HepG2 (cell line): Measurements from ENCODE around the gene CALR. TPM values are rescaled to one million over a fixed set of nuclear protein-coding genes. Genes with fewer than 3 reads are reported as not detected.

ENCODE experiments used
- BCL6 ChIP-seq: IDR thresholded peaks from 2 replicates; pipeline ENCODE4 v1.6.1; 2016; ENCODE audit warnings: missing genetic modification reagents, missing compliant biosample characterization
- FOSL2 ChIP-seq: sonication (generic); formaldehyde crosslinking; IDR thresholded peaks from 2 replicates; pipeline ENCODE4 v1.4.0; 2020; ENCODE audit warnings: missing genetic modification reagents
- GPN1 ChIP-seq: sonication (generic); formaldehyde crosslinking; IDR thresholded peaks from 2 replicates; pipeline ENCODE4 v1.5.1; 2020; ENCODE audit warnings: missing genetic modification reagents, borderline replicate concordance
- IRF2 ChIP-seq: IDR thresholded peaks from 2 replicates; pipeline ENCODE4 v1.6.1; 2018; ENCODE audit warnings: missing genetic modification reagents, missing compliant biosample characterization
- JUN ChIP-seq: sonication (generic); formaldehyde crosslinking; IDR thresholded peaks from 2 replicates; pipeline ENCODE4 v1.4.0; 2020; ENCODE audit warnings: mild to moderate bottlenecking, missing genetic modification reagents
- JUND ChIP-seq: sonication (generic); formaldehyde crosslinking; IDR thresholded peaks from 2 replicates; pipeline ENCODE4 v1.8.0; 2022; ENCODE audit warnings: mild to moderate bottlenecking, missing genetic modification reagents
- KDM4B ChIP-seq: sonication (generic); formaldehyde crosslinking; IDR thresholded peaks from 2 replicates; pipeline ENCODE4 v1.4.0; 2020; ENCODE audit warnings: missing genetic modification reagents
- MAX ChIP-seq: IDR thresholded peaks from 2 replicates; pipeline ENCODE4 v1.6.1; 2012; ENCODE audit warnings: inconsistent platforms
- MED1 ChIP-seq: sonication (generic); formaldehyde crosslinking; IDR thresholded peaks from 2 replicates; pipeline ENCODE4 v1.4.0; 2020; ENCODE audit warnings: missing genetic modification reagents
- MXD3 ChIP-seq: IDR thresholded peaks from 2 replicates; pipeline ENCODE4 v1.6.1; 2016; ENCODE audit warnings: mild to moderate bottlenecking, missing biosample characterization, missing genetic modification reagents
- SMAD1 ChIP-seq: sonication (generic); formaldehyde crosslinking; IDR thresholded peaks from 2 replicates; pipeline ENCODE4 v1.4.0; 2020; ENCODE audit warnings: missing genetic modification reagents, low read depth, mild to moderate bottlenecking, borderline replicate concordance
- TBX3 ChIP-seq: fragments of 450-650 bp; IDR thresholded peaks from 2 replicates; pipeline ENCODE4 v1.6.1; 2017; ENCODE audit warnings: antibody characterized with exemption, mild to moderate bottlenecking, inconsistent platforms, borderline replicate concordance
- ZBTB38 ChIP-seq: sonication (generic); formaldehyde crosslinking; IDR thresholded peaks from 2 replicates; pipeline ENCODE4 v1.5.1; 2020; ENCODE audit warnings: mild to moderate bottlenecking, missing genetic modification reagents
- ZFP37 ChIP-seq: sonication (generic); formaldehyde crosslinking; IDR thresholded peaks from 2 replicates; pipeline ENCODE4 v1.4.0; 2020; ENCODE audit warnings: missing genetic modification reagents, borderline replicate concordance
- ZFY ChIP-seq: sonication (generic); formaldehyde crosslinking; IDR thresholded peaks from 2 replicates; pipeline ENCODE4 v1.4.0; 2020; ENCODE audit warnings: missing genetic modification reagents
- ZNF17 ChIP-seq: sonication (generic); formaldehyde crosslinking; IDR thresholded peaks from 2 replicates; pipeline ENCODE4 v1.5.0; 2020; ENCODE audit warnings: mild to moderate bottlenecking, missing genetic modification reagents
- ZNF558 ChIP-seq: sonication (generic); formaldehyde crosslinking; IDR thresholded peaks from 2 replicates; pipeline ENCODE4 v1.9.0; 2022; ENCODE audit warnings: mild to moderate bottlenecking, missing genetic modification reagents, borderline replicate concordance
- ZNF562 ChIP-seq: sonication (generic); formaldehyde crosslinking; IDR thresholded peaks from 2 replicates; pipeline ENCODE4 v1.8.0; 2022; ENCODE audit warnings: missing genetic modification reagents, borderline replicate concordance
- ZNF768 ChIP-seq: sonication (generic); formaldehyde crosslinking; IDR thresholded peaks from 2 replicates; pipeline ENCODE4 v1.4.0; 2020; ENCODE audit warnings: missing genetic modification reagents
- ZNF883 ChIP-seq: sonication (generic); formaldehyde crosslinking; IDR thresholded peaks from 2 replicates; pipeline ENCODE4 v1.5.1; 2020; ENCODE audit warnings: mild to moderate bottlenecking, missing genetic modification reagents; ENCODE audit errors: not compliant biosample characterization
- ZSCAN12 ChIP-seq: sonication (generic); formaldehyde crosslinking; IDR thresholded peaks from 2 replicates; pipeline ENCODE4 v1.9.0; 2021; ENCODE audit warnings: mild to moderate bottlenecking, missing genetic modification reagents
- polyA plus RNA-seq, 8 experiments: library from polyadenylated mRNA; depleted of rRNA in 3 of 8; stranded (reverse) in 7 of 8; unstranded in 1 of 8; fragments of >200 nt; fragmentation: Illumina TruSeq in 4 of 8; extraction: Trizol in 4 of 8; gene quantifications; 2 replicates each; pipeline versions ENCODE4 v1.2.1 to v1.2.3, GENCODE V29; 2011 to 2016; ENCODE audit warnings: low read depth in 4 of 8, missing spikeins in 1 of 8, mixed read lengths in 1 of 8; ENCODE audit not compliant: insufficient read depth in 1 of 8
- total RNA-seq, 5 experiments: library from RNA; depleted of rRNA; stranded (reverse); fragments of >200 nt; fragmentation: Illumina TruSeq; extraction: Trizol; gene quantifications; 2 replicates each; pipeline ENCODE4 v1.2.3, GENCODE V29; 2016; ENCODE audit warnings: low read depth in 1 of 5
- TF ChIP-seq, protein P1 (sequence below): IDR thresholded peaks from 2 replicates; pipeline ENCODE4 v1.6.1; 2016
- TF ChIP-seq, protein P2 (sequence below), 2 experiments: sonication (generic) in 1 of 2; formaldehyde crosslinking in 1 of 2; IDR thresholded peaks; 2 replicates each; pipeline versions ENCODE4 v1.4.0 to v1.6.1; 2018 to 2020; ENCODE audit warnings: missing genetic modification reagents in 2 of 2, borderline replicate concordance in 1 of 2, low read depth in 1 of 2, mild to moderate bottlenecking in 1 of 2, missing biosample characterization in 1 of 2
- TF ChIP-seq, protein P3 (sequence below): IDR thresholded peaks from 2 replicates; pipeline ENCODE4 v1.6.1; 2016; ENCODE audit warnings: control low read depth
- TF ChIP-seq, protein P4 (sequence below): sonication (generic); formaldehyde crosslinking; IDR thresholded peaks from 2 replicates; pipeline ENCODE4 v1.9.0; 2021; ENCODE audit warnings: missing genetic modification reagents, mild to moderate bottlenecking, borderline replicate concordance

CALR gene
- total and polyA plus RNA-seq, 2 of the 13 experiments (the other 11 are each of a cell fraction or from before 2014, with no cell fraction given): 898 to 934 TPM

DNA sequence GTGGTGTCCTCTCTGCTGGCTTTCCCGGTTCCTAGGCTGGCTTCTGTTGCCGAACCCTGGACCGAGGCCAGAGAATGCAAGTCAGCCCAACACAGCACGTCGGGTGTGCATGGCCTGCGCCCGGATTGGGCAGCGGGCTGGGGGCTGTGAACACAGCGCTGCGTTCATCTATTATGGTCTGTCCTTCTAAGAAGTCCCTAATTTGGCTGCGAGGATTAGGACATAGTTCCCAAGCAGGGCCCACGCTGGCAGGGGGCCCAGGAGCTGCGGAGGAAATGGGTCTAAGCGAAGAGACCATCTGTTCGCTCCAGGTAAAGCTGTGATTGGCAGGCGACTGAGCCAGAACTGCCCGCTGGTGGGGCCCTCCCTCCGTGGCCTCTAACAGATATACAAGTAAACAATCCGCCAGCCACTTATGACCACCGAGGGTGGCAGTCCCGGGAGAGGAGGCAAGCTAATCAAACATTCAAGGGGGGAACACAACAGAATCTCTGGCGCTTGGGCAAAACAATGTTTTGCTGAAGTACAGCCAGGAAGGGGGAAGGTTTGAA, 25.3 kb upstream of the CALR start (continued):
- TF ChIP-seq ZNF558 (CRISPR knock-in tag): no peak
- TF ChIP-seq GPN1 (CRISPR knock-in tag): no peak
- TF ChIP-seq, protein P1, sequence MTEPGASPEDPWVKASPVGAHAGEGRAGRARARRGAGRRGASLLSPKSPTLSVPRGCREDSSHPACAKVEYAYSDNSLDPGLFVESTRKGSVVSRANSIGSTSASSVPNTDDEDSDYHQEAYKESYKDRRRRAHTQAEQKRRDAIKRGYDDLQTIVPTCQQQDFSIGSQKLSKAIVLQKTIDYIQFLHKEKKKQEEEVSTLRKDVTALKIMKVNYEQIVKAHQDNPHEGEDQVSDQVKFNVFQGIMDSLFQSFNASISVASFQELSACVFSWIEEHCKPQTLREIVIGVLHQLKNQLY (CRISPR knock-in tag): peak; percentile 84
- peak; percentile 45; the same call in 1 of the 2 replicates for TF ChIP-seq BCL6 (CRISPR knock-in tag)
- TF ChIP-seq MED1 (CRISPR knock-in tag): peak; percentile 22; the same call in 1 of the 2 replicates
- TF ChIP-seq KDM4B: no peak
- no peak for TF ChIP-seq ZNF17 (CRISPR knock-in tag)
- TF ChIP-seq ZNF562 (CRISPR knock-in tag): no peak
- TF ChIP-seq IRF2: 0 out of 2 replicates have a peak, but pooled peaks have one; percentile 54
- no peak for TF ChIP-seq ZNF883 (CRISPR knock-in tag)
- TF ChIP-seq MXD3 (CRISPR knock-in tag): peak; percentile 41; the same call in 1 of the 2 replicates
- TF ChIP-seq ZSCAN12 (CRISPR knock-in tag): no peak
- TF ChIP-seq, protein P2, sequence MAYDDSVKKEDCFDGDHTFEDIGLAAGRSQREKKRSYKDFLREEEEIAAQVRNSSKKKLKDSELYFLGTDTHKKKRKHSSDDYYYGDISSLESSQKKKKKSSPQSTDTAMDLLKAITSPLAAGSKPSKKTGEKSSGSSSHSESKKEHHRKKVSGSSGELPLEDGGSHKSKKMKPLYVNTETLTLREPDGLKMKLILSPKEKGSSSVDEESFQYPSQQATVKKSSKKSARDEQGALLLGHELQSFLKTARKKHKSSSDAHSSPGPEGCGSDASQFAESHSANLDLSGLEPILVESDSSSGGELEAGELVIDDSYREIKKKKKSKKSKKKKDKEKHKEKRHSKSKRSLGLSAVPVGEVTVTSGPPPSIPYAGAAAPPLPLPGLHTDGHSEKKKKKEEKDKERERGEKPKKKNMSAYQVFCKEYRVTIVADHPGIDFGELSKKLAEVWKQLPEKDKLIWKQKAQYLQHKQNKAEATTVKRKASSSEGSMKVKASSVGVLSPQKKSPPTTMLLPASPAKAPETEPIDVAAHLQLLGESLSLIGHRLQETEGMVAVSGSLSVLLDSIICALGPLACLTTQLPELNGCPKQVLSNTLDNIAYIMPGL (CRISPR knock-in tag; IDR thresholded peaks at IDR 0.05; ENCODE audit: borderline replicate concordance in 1 of 2, low read depth in 1 of 2): peak; percentile 10 to 29; a peak in 1 of 4 replicates
- TF ChIP-seq, protein P3, sequence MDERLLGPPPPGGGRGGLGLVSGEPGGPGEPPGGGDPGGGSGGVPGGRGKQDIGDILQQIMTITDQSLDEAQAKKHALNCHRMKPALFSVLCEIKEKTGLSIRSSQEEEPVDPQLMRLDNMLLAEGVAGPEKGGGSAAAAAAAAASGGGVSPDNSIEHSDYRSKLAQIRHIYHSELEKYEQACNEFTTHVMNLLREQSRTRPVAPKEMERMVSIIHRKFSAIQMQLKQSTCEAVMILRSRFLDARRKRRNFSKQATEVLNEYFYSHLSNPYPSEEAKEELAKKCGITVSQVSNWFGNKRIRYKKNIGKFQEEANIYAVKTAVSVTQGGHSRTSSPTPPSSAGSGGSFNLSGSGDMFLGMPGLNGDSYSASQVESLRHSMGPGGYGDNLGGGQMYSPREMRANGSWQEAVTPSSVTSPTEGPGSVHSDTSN (CRISPR knock-in tag): peak; percentile 83
- TF ChIP-seq ZNF768: peak; percentile 45; the same call in 1 of the 2 replicates
- TF ChIP-seq ZFY: peak; percentile 53
- TF ChIP-seq JUN (CRISPR knock-in tag): no peak
- TF ChIP-seq SMAD1: no peak
- TF ChIP-seq, protein P4, sequence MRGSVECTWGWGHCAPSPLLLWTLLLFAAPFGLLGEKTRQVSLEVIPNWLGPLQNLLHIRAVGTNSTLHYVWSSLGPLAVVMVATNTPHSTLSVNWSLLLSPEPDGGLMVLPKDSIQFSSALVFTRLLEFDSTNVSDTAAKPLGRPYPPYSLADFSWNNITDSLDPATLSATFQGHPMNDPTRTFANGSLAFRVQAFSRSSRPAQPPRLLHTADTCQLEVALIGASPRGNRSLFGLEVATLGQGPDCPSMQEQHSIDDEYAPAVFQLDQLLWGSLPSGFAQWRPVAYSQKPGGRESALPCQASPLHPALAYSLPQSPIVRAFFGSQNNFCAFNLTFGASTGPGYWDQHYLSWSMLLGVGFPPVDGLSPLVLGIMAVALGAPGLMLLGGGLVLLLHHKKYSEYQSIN (CRISPR knock-in tag): no peak
- TF ChIP-seq FOSL2 (CRISPR knock-in tag): peak; percentile 18; the same call in 1 of the 2 replicates
- no peak for TF ChIP-seq MAX
- TF ChIP-seq TBX3: 0 out of 2 replicates have a peak, but pooled peaks have one; percentile 13
- TF ChIP-seq JUND: no peak
- TF ChIP-seq ZBTB38 (CRISPR knock-in tag): no peak
- no peak for TF ChIP-seq ZFP37 (CRISPR knock-in tag)
